Upper lobe of left lung (tissue), 6 donors: ENCODE measurements around the gene MACROD2. TPM values are rescaled to one million over a fixed set of nuclear protein-coding genes. Genes with fewer than 3 reads are reported as not detected.

Experiments used
- ATAC-seq, 2 donors: fragments of 200-7000 bp; cut with Tn5 transposase; one replicate each; pipeline ENCODE4 v1.9.1; 2022; ENCODE audit warnings: mild to moderate bottlenecking in 2 of 2, moderate library complexity in 2 of 2; ENCODE audit not compliant: low FRiP score in 2 of 2
- DNase-seq, 2 donors: peaks; one replicate each; pipeline ENCODE4 v3.0.0-alpha.2; 2019 to 2020
- H3K27ac ChIP-seq, 4 donors: fragments of 200-600 bp; sonication (generic); one replicate each; pipeline ENCODE4 v1.5.1; 2016 to 2019
- H3K27me3 ChIP-seq, 4 donors: fragments of 200-600 bp; sonication (generic); one replicate each; pipeline ENCODE4 v1.5.1; 2017 to 2019
- H3K36me3 ChIP-seq, 4 donors: fragments of 200-600 bp; sonication (generic); one replicate each; pipeline ENCODE4 v1.5.1; 2016 to 2019
- H3K4me1 ChIP-seq, 4 donors: fragments of 200-600 bp; sonication (generic); one replicate each; pipeline ENCODE4 v1.5.1; 2018 to 2019
- H3K4me3 ChIP-seq, 4 donors: fragments of 200-600 bp; sonication (generic); one replicate each; pipeline ENCODE4 v1.5.1; 2017 to 2019; ENCODE audit warnings: mild to moderate bottlenecking in 2 of 4, moderate library complexity in 1 of 4
- H3K9me3 ChIP-seq, 4 donors: fragments of 200-600 bp; sonication (generic); one replicate each; pipeline ENCODE4 v1.5.1; 2018 to 2019
- CTCF ChIP-seq, 6 experiments: fragments of 450-650 bp in 4 of 6; fragments of 200-600 bp in 2 of 6; sonication (generic) in 2 of 6; IDR thresholded peaks; one replicate each; pipeline ENCODE4 v1.5.1; 2016 to 2019; ENCODE audit warnings: antibody characterized with exemption in 6 of 6
- EP300 ChIP-seq, 4 donors: sonication (generic); formaldehyde crosslinking; IDR thresholded peaks; one replicate each; pipeline ENCODE4 v1.5.1; 2017; ENCODE audit warnings: antibody characterized with exemption in 4 of 4, control low read depth in 2 of 4
- POLR2A ChIP-seq, 4 donors: fragments of 450-650 bp; IDR thresholded peaks; one replicate each; pipeline ENCODE4 v1.5.1; 2016 to 2017; ENCODE audit warnings: antibody characterized with exemption in 4 of 4, mild to moderate bottlenecking in 2 of 4
- POLR2AphosphoS5 ChIP-seq, 2 donors: sonication (generic); formaldehyde crosslinking; IDR thresholded peaks; one replicate each; pipeline ENCODE4 v1.5.1; 2017; ENCODE audit warnings: antibody characterized with exemption in 2 of 2
- WGBS, 2 donors: methylation state at CpG; one replicate each; pipeline ENCODE4 v1.1.5; 2017 to 2018; 5-methylcytosine and 5-hydroxymethylcytosine counted together
- total RNA-seq, 6 donors: library from RNA; depleted of rRNA in 4 of 6; stranded (reverse); fragments of >200 nt in 4 of 6; gene quantifications; one replicate each; pipeline versions ENCODE4 v1.1.0 to v1.2.1, GENCODE V29; 2016 to 2021
- donor health status: DM: no; HTN: no; CAD: no; lungs with moderate emphysema.
- donor health status: DM: no; HTN: yes; CAD: no; lungs with severe emphysema.

Gene MACROD2
- total RNA-seq, 6 donors from 2014 or later: 20.7 to 84.3 (median 36.3) TPM

- H3K9me3 ChIP-seq: no peaks in the 10 kb centered on the region
- H3K4me3 ChIP-seq: no peak overlapping the region
- DNase-seq: no peak
- H3K27me3 ChIP-seq: no peaks in the 10 kb centered on the region
- peaks cover 0 to 8% (median 0%) of the 10 kb centered on the region in 4 donors for H3K4me1 ChIP-seq
- TF ChIP-seq EP300 (IDR thresholded peaks at IDR 0.05) (no peak), POLR2AphosphoS5 (IDR thresholded peaks at IDR 0.05) (no peak), POLR2A (IDR thresholded peaks at IDR 0.05) (no peak), CTCF (IDR thresholded peaks at IDR 0.05) (no peak)
- no peak overlapping the region for H3K27ac ChIP-seq
- H3K36me3 ChIP-seq: no peaks in the 10 kb centered on the region
- 82 to 85% methylated on average over 2 of the region's 2 CpGs for WGBS, 2 donors
- no peak for ATAC-seq
These were observed 1605.2 kb downstream of the MACROD2 start for GRCh38 chr20:15600565-15600964.

GRCh38 chr20:15603506-15603905 is 1608.2 kb downstream of the MACROD2 start:
- H3K27me3 ChIP-seq: no peaks in the 10 kb centered on the region
- DNase-seq (no peak), ATAC-seq (no peak)

GRCh38 chr20:15603978-15604805 is 1608.9 kb downstream of the MACROD2 start:
- WGBS, 2 donors: 50 to 77% methylated on average over 4 of the region's 4 CpGs
- no peak for ATAC-seq
- no peaks in the 10 kb centered on the region for H3K27me3 ChIP-seq
- no peak overlapping the region for H3K4me3 ChIP-seq
- H3K4me1 ChIP-seq: no peaks in the 10 kb centered on the region
- H3K9me3 ChIP-seq: no peaks in the 10 kb centered on the region
- TF ChIP-seq POLR2A (IDR thresholded peaks at IDR 0.05) (no peak), EP300 (IDR thresholded peaks at IDR 0.05) (no peak), CTCF (IDR thresholded peaks at IDR 0.05) (no peak), POLR2AphosphoS5 (IDR thresholded peaks at IDR 0.05) (no peak)
- no peaks in the 10 kb centered on the region for H3K36me3 ChIP-seq
- no peak overlapping the region for H3K27ac ChIP-seq
- DNase-seq: no peak

More at GRCh38 chr20:15603506-15603905, 1608.2 kb downstream of the MACROD2 start:
- TF ChIP-seq POLR2A (IDR thresholded peaks at IDR 0.05) (no peak), CTCF (IDR thresholded peaks at IDR 0.05) (no peak), EP300 (IDR thresholded peaks at IDR 0.05) (no peak), POLR2AphosphoS5 (IDR thresholded peaks at IDR 0.05) (no peak)
- Histone ChIP-seq H3K9me3 (no peaks in the 10 kb centered on the region), H3K36me3 (no peaks in the 10 kb centered on the region), H3K4me1 (no peaks in the 10 kb centered on the region), H3K4me3 (no peak overlapping the region), H3K27ac (no peak overlapping the region)

- no peak for DNase-seq
- Histone ChIP-seq H3K27me3 (no peaks in the 10 kb centered on the region), H3K27ac (no peak overlapping the region), H3K36me3 (no peaks in the 10 kb centered on the region), H3K9me3 (no peaks in the 10 kb centered on the region), H3K4me1 (peaks cover 0 to 4% (median 3%) of the 10 kb centered on the region in 4 donors), H3K4me3 (no peak overlapping the region)
- 27 to 29% methylated on average over 4 of the region's 4 CpGs for WGBS, 2 donors
- peak in 1 of 2 donors; percentile 11 for ATAC-seq
- TF ChIP-seq POLR2AphosphoS5 (IDR thresholded peaks at IDR 0.05) (no peak), POLR2A (IDR thresholded peaks at IDR 0.05) (no peak), EP300 (IDR thresholded peaks at IDR 0.05) (no peak), CTCF (IDR thresholded peaks at IDR 0.05) (no peak)
These were observed 1614.6 kb downstream of the MACROD2 start for GRCh38 chr20:15609921-15610320.

GRCh38 chr20:15610787-15611186 is 1615.5 kb downstream of the MACROD2 start:
- no peak overlapping the region for H3K4me3 ChIP-seq
- no peaks in the 10 kb centered on the region for H3K9me3 ChIP-seq
- 75 to 83% methylated on average over 2 of the region's 2 CpGs for WGBS, 2 donors
- H3K27ac ChIP-seq: no peak overlapping the region
- TF ChIP-seq POLR2AphosphoS5 (IDR thresholded peaks at IDR 0.05): no peak
- TF ChIP-seq POLR2A (IDR thresholded peaks at IDR 0.05): no peak
- TF ChIP-seq CTCF (IDR thresholded peaks at IDR 0.05): no peak
- TF ChIP-seq EP300 (IDR thresholded peaks at IDR 0.05): no peak
- H3K27me3 ChIP-seq: no peaks in the 10 kb centered on the region
- no peaks in the 10 kb centered on the region for H3K36me3 ChIP-seq
- ATAC-seq (no peak), DNase-seq (no peak)
- peaks cover 0 to 4% (median 3%) of the 10 kb centered on the region in 4 donors for H3K4me1 ChIP-seq
